Coronary artery (tissue), 2 donors: Measurements from ENCODE around the gene PIK3R5.

Source experiments
- DNase-seq: peaks from one replicate; pipeline ENCODE4 v3.0.0-alpha.2; 2017; ENCODE audit warnings: low spot score
- H3K27ac ChIP-seq, 2 donors: fragments of 200-600 bp; sonication (generic); one replicate each; pipeline ENCODE4 v1.5.1; 2016 to 2019
- H3K4me3 ChIP-seq: fragments of 200-600 bp; sonication (generic); 2 replicates; pipeline ENCODE4 v1.5.1; 2016; ENCODE audit warnings: mild to moderate bottlenecking, moderate library complexity
- CTCF ChIP-seq: fragments of 200-600 bp; sonication (generic); IDR thresholded peaks from one replicate; pipeline ENCODE4 v1.5.1; 2019; ENCODE audit warnings: antibody characterized with exemption

PIK3R5 gene

GRCh38 chr17:8966926-8967325 is 1.4 kb upstream of the PIK3R5 start:
- DNase-seq, result no peak
- no peak overlapping the region for H3K4me3 ChIP-seq
- H3K27ac ChIP-seq, result peak overlapping the region in 1 of 2 donors; percentile 56
- TF ChIP-seq CTCF, result no peak

GRCh38 chr17:8964801-8965393 is 610 bp downstream of the PIK3R5 start:
- peak overlapping the region in 1 of 2 donors; percentile 81 for H3K27ac ChIP-seq
- peak overlapping the region; percentile 71 for H3K4me3 ChIP-seq
- DNase-seq, result no peak
- no peak for TF ChIP-seq CTCF

GRCh38 chr17:8963647-8964258 is 1.8 kb downstream of the PIK3R5 start:
- Histone ChIP-seq H3K27ac (no peak overlapping the region), H3K4me3 (peak overlapping the region; percentile 71)
- no peak for DNase-seq
- no peak for TF ChIP-seq CTCF

GRCh38 chr17:8963014-8963413 is 2.5 kb downstream of the PIK3R5 start:
- no peak overlapping the region for H3K27ac ChIP-seq
- DNase-seq, result no peak
- no peak overlapping the region for H3K4me3 ChIP-seq
- no peak for TF ChIP-seq CTCF

- Histone ChIP-seq H3K27ac (no peak overlapping the region), H3K4me3 (no peak overlapping the region)
- TF ChIP-seq CTCF, result no peak
- DNase-seq, result no peak
Observed at GRCh38 chr17:8961829-8962228, 3.7 kb downstream of the PIK3R5 start.

GRCh38 chr17:8960325-8961140 is 5.0 kb downstream of the PIK3R5 start:
- no peak for DNase-seq
- Histone ChIP-seq H3K4me3 (no peak overlapping the region), H3K27ac (no peak overlapping the region)
- TF ChIP-seq CTCF, result no peak
